Measurements from ENCODE around the gene DGKQ. TPM values are rescaled to one million over a fixed set of nuclear protein-coding genes. Genes with fewer than 3 reads are reported as not detected.

DGKQ gene
- total and polyA plus RNA-seq, 2 of the 8 experiments (the other 6 are each of a cell fraction or from before 2014, with no cell fraction given) = 7.3 to 9.7 TPM

GRCh38 chr4:914531-914930, 58.8 kb downstream of the DGKQ start (continued):
- TF ChIP-seq CHD7 (IDR thresholded peaks at IDR 0.05; ENCODE audit: insufficient replicate concordance, low read length) = no peak
- no peak for TF ChIP-seq POU5F1 (IDR thresholded peaks at IDR 0.05; ENCODE audit: low read depth, low read length)
- no peak for TF ChIP-seq SIX5 (IDR thresholded peaks at IDR 0.05; ENCODE audit: low read depth, low read length)
- TF ChIP-seq ATF2 (IDR thresholded peaks at IDR 0.05; ENCODE audit: low read length) = no peak
- no peak for TF ChIP-seq USF2 (IDR thresholded peaks at IDR 0.05; ENCODE audit: low read length)
- no peak for TF ChIP-seq RAD21 (IDR thresholded peaks at IDR 0.05 in 1 of 2, conservative IDR thresholded peaks at IDR 0.05 in 1 of 2; ENCODE audit: low read depth in 2 of 2, low read length in 2 of 2)
- no peak for TF ChIP-seq MAFK (IDR thresholded peaks at IDR 0.05; ENCODE audit: low read depth, low read length)
- TF ChIP-seq CBX8 (IDR thresholded peaks at IDR 0.05; ENCODE audit: borderline replicate concordance, low read depth, low read length) = no peak
- TF ChIP-seq CEBPB (IDR thresholded peaks at IDR 0.05; ENCODE audit: low read depth, low read length) = no peak

Measured in H1 (cell line).